ENCODE data around the gene TSPAN10. TPM values are rescaled to one million over a fixed set of nuclear protein-coding genes. Genes with fewer than 3 reads are reported as not detected.

The TSPAN10 gene
- total and polyA plus RNA-seq, 9 of the 15 experiments (the other 6 are each of a cell fraction or from before 2014, with no cell fraction given): 0.05 to 0.31 (median 0.13) TPM; not detected in 1

GRCh38 chr17:81665205-81666091 is 28.5 kb downstream of the TSPAN10 start (continued):
- TF ChIP-seq CHAMP1 (IDR thresholded peaks at IDR 0.05) (no peak), FOXJ3 (CRISPR knock-in tag; IDR thresholded peaks at IDR 0.05) (no peak), NFATC3 (IDR thresholded peaks at IDR 0.05) (no peak), KLF10 (CRISPR knock-in tag; IDR thresholded peaks at IDR 0.05) (no peak), NFIC (IDR thresholded peaks at IDR 0.05) (no peak), CTBP1 (IDR thresholded peaks at IDR 0.05; ENCODE audit: borderline replicate concordance) (no peak), LCOR (CRISPR knock-in tag; IDR thresholded peaks at IDR 0.05) (no peak), HMG20A (CRISPR knock-in tag; conservative IDR thresholded peaks at IDR 0.05) (no peak), DIDO1 (tag; IDR thresholded peaks at IDR 0.05; ENCODE audit: low read depth) (no peak), PHB (CRISPR knock-in tag; IDR thresholded peaks at IDR 0.05) (no peak), HOXB6 (CRISPR knock-in tag; IDR thresholded peaks at IDR 0.05; ENCODE audit: borderline replicate concordance) (0 out of 2 replicates have a peak, but pooled peaks have one; percentile 11), POLR2H (tag; IDR thresholded peaks at IDR 0.05; ENCODE audit: low read depth) (no peak), CBFA2T3 (IDR thresholded peaks at IDR 0.05) (no peak), SNAPC5 (CRISPR knock-in tag; IDR thresholded peaks at IDR 0.05) (no peak), ATF1 (CRISPR knock-in tag; IDR thresholded peaks at IDR 0.05) (no peak), ATF1 (tag; IDR thresholded peaks at IDR 0.05) (peak; percentile 33), ZNF644 (tag; IDR thresholded peaks at IDR 0.05; ENCODE audit: low read depth) (peak; percentile 89; the same call in 1 of the 2 replicates)
- TF ChIP-seq, protein P1, sequence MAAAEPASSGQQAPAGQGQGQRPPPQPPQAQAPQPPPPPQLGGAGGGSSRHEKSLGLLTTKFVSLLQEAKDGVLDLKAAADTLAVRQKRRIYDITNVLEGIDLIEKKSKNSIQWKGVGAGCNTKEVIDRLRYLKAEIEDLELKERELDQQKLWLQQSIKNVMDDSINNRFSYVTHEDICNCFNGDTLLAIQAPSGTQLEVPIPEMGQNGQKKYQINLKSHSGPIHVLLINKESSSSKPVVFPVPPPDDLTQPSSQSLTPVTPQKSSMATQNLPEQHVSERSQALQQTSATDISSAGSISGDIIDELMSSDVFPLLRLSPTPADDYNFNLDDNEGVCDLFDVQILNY (CRISPR knock-in tag; IDR thresholded peaks at IDR 0.05): no peak
- TF ChIP-seq, protein P2, sequence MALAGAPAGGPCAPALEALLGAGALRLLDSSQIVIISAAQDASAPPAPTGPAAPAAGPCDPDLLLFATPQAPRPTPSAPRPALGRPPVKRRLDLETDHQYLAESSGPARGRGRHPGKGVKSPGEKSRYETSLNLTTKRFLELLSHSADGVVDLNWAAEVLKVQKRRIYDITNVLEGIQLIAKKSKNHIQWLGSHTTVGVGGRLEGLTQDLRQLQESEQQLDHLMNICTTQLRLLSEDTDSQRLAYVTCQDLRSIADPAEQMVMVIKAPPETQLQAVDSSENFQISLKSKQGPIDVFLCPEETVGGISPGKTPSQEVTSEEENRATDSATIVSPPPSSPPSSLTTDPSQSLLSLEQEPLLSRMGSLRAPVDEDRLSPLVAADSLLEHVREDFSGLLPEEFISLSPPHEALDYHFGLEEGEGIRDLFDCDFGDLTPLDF (CRISPR knock-in tag; IDR thresholded peaks at IDR 0.05): no peak
